ENCODE results near the gene PDE6C. TPM values are rescaled to one million over a fixed set of nuclear protein-coding genes. Genes with fewer than 3 reads are reported as not detected.

Gene PDE6C
- not detected in 2 replicates for total RNA-seq

DNA sequence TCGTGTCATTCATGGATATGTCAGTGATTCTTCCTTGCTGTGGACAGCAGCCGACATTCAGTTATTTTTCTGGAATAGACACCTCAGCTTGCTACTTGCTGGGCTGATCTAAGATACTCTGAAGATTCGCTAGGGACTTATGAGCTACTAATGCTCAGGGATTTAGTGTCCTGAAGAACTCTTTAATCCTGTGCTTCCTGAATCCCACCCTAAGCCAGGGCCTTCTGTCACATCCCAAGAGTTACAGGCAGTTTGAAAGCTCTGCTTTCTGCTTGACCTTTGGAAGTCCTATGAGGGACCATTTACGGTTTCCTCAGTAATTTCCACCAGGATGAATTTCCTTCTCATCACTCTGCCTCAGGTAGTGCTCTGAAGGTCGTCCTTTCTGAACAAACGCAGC, at the start of gene PDE6C:
Gene PDE6C (plus strand): TSS at position 227 of the 400 bp plus-strand sequence. CDS start 189 bp downstream, outside the sequence.
- H3K9me3 Mint-ChIP-seq, result no peaks in the 10 kb centered on the region
- peaks cover 4% of the 10 kb centered on the region for H3K4me1 Mint-ChIP-seq
- no peak within 1 kb of the TSS for H3K4me3 Mint-ChIP-seq
- peaks cover 3% of the 10 kb centered on the region for H3K27me3 Mint-ChIP-seq
- no peak within 1 kb of the TSS for H3K27ac Mint-ChIP-seq
- no peaks in the 10 kb centered on the region for H3K36me3 Mint-ChIP-seq (ENCODE audit: low read depth)
- intact Hi-C loops (cut with micrococcal nuclease), result no loop called here
- DNase-seq, result no peak

DNA sequence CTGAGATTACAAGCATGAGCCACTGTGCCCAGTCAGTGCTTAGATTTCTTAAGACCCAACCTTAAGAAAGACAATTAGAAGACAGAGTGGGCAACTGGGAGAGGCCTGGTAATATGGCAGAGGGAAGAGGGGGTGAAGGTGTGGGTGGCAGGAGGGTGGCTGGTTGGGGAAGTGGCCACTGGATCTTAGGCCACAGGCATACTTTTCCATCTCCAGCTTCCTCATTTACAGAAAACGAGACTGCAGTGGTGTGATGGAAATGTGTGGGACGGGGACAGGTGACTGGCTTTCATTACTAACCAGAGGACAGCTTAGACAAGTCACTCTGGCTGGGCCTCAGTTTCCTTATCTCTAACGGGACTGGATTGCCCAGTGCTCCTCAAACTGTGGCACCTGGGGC, 46.9 kb upstream of the PDE6C start:
- intact Hi-C loops (cut with micrococcal nuclease), result loop anchor here (5.0 kb wide), 1 partner anchor 493 kb away; the partner anchor contains the start of gene CYP26A1
- H3K27ac Mint-ChIP-seq, result no peak overlapping the region
- no peak overlapping the region for H3K4me3 Mint-ChIP-seq
- no peaks in the 10 kb centered on the region for H3K4me1 Mint-ChIP-seq
- no peaks in the 10 kb centered on the region for H3K9me3 Mint-ChIP-seq
- DNase-seq, result no peak
- no peaks in the 10 kb centered on the region for H3K36me3 Mint-ChIP-seq (ENCODE audit: low read depth)
- peaks cover 49% of the 10 kb centered on the region for H3K27me3 Mint-ChIP-seq

DNA sequence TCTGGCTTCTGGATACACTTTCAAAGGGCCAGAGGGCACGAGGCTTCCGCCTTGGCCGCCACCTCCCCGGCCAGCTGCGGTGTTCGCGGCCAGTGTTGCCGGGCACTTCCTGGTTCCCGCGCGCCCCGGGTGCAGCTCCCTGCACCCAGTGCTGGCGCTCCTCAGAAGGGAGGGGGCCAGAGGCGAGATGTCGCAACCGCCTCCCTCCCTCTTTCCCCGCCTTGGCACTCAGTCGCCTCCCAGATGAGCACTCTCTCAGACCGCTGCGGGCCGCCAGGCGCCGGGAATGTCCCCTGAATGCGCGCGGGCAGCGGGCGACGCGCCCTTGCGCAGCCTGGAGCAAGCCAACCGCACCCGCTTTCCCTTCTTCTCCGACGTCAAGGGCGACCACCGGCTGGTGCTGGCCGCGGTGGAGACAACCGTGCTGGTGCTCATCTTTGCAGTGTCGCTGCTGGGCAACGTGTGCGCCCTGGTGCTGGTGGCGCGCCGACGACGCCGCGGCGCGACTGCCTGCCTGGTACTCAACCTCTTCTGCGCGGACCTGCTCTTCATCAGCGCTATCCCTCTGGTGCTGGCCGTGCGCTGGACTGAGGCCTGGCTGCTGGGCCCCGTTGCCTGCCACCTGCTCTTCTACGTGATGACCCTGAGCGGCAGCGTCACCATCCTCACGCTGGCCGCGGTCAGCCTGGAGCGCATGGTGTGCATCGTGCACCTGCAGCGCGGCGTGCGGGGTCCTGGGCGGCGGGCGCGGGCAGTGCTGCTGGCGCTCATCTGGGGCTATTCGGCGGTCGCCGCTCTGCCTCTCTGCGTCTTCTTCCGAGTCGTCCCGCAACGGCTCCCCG, 45.7 kb upstream of the PDE6C start, which contains the start of gene FFAR4:
Gene FFAR4 (plus strand): TSS at position 231 of the 842 bp plus-strand sequence. CDS start 56 bp downstream, at position 287.
- Mint-ChIP-seq H3K4me3 (no peak within 1 kb of the TSS), H3K27me3 (peaks cover 51% of the 10 kb centered on the region), H3K36me3 (ENCODE audit: low read depth) (no peaks in the 10 kb centered on the region), H3K9me3 (no peaks in the 10 kb centered on the region), H3K27ac (no peak within 1 kb of the TSS), H3K4me1 (no peaks in the 10 kb centered on the region)
- no peak for DNase-seq
- intact Hi-C loops (cut with micrococcal nuclease), result loop anchor here (5.0 kb wide), 1 partner anchor 494 kb away; the partner anchor contains the start of gene CYP26A1

DNA sequence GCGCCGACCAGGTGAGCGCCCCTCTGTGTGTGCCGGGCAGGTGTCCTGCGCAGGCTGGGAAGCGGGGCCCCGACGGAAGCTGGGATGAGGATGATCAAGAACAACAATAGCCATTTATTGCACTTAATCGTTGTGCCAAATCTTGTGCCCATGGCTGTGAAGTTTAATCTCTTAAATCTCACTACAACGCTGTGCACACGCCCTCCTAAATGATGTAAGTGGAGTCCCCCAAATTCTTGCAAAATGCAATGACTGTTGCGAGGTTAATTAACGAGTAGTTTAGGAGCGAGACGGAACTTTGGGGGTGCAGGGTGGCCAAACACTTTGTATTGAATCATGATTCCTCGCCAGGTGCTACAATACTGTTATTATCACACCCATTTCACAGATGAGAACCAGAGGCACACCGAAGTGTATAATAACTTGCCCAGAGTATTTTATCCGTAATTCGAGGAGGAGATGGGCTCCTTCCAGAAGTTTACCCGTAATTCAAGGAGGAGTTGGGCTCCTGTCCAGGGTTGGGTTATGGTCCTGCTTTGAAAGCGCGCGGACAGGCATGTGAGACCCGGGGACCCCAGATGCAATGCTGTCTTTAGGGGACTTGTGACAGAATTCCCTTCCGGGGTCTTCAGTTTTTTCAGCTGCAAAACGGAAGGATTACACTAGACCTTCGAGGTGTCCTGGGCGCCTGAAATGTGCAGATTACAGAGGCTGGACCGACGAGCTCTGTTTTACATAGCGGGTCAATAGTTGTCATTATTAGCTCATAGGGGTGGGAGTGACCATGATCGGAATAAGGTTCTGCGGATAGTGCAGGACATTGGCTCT, 44.8 kb upstream of the PDE6C start:
- H3K4me3 Mint-ChIP-seq, result no peak overlapping the region
- no peaks in the 10 kb centered on the region for H3K36me3 Mint-ChIP-seq (ENCODE audit: low read depth)
- no peaks in the 10 kb centered on the region for H3K9me3 Mint-ChIP-seq
- DNase-seq, result no peak
- H3K4me1 Mint-ChIP-seq, result no peaks in the 10 kb centered on the region
- H3K27me3 Mint-ChIP-seq, result peaks cover 58% of the 10 kb centered on the region
- intact Hi-C loops (cut with micrococcal nuclease), result loop anchor here (5.0 kb wide), 1 partner anchor 495 kb away; the partner anchor contains the start of gene CYP26A1
- no peak overlapping the region for H3K27ac Mint-ChIP-seq

DNA sequence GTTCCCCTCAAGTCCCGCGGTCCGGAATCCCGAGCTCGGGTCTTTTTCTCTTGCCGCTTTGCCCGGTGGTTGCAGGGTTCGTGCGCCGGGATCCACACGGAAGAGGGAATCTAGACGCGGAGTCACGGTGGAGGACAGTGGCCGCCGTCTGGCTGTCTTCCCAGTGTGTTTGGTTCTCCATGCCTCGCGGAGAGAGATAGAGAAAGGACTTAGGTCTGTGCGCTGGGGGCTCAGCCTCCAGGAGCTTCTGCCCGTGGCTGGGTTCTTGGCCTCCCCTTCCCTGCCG, 44.3 kb upstream of the PDE6C start:
- no peaks in the 10 kb centered on the region for H3K4me1 Mint-ChIP-seq
- H3K27me3 Mint-ChIP-seq, result peaks cover 61% of the 10 kb centered on the region
- H3K4me3 Mint-ChIP-seq, result no peak overlapping the region
- intact Hi-C loops (cut with micrococcal nuclease), result loop anchor here (5.0 kb wide), 1 partner anchor 496 kb away; the partner anchor contains the start of gene CYP26A1
- no peaks in the 10 kb centered on the region for H3K9me3 Mint-ChIP-seq
- H3K27ac Mint-ChIP-seq, result no peak overlapping the region
- H3K36me3 Mint-ChIP-seq (ENCODE audit: low read depth), result no peaks in the 10 kb centered on the region
- DNase-seq, result no peak

DNA sequence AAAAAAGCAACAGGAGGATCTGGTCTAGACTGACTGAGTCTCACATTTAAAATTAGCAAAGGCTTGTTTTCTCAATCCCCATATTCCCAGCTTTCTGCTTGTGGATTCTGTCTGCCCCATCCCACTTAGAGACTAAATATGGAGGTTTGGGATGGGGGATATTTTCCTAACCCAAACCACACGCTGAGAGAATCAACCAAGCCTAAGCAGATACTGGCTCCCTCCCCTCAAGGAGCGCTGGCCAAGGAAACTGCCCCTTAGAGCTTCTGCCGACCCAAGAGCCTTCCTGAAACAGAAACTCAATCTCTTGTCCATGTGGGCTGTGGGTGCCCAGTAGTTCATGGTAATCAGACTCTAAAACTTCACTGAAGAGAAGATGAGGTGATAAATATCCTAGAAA, 42.0 kb upstream of the PDE6C start:
- intact Hi-C loops (cut with micrococcal nuclease), result no loop called here
- Mint-ChIP-seq H3K27ac (no peak overlapping the region), H3K9me3 (no peaks in the 10 kb centered on the region), H3K27me3 (peaks cover 65% of the 10 kb centered on the region), H3K36me3 (ENCODE audit: low read depth) (no peaks in the 10 kb centered on the region), H3K4me1 (no peaks in the 10 kb centered on the region), H3K4me3 (no peak overlapping the region)
- no peak for DNase-seq

DNA sequence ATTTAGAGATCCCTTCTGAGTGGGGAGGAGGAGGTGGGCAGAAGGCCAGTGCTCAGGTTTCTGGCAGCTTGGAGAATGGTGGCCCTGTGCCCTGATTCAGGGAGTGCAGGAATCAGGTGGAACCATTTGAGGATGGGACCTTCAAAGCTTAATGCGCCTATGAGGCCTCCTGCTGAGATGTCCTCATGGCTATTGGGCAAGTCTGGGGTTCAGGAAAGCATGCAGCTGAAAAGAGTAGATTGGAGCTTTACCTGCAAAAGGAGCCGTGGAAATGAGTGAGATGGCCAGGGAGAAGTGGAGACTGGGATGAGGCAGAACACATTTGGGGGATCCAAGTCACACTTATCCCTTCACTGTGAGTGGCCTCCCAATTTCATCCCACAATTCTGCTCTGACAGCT, 39.7 kb upstream of the PDE6C start:
- Mint-ChIP-seq H3K9me3 (no peaks in the 10 kb centered on the region), H3K36me3 (ENCODE audit: low read depth) (no peaks in the 10 kb centered on the region), H3K4me3 (no peak overlapping the region), H3K27ac (no peak overlapping the region), H3K4me1 (no peaks in the 10 kb centered on the region), H3K27me3 (peaks cover 49% of the 10 kb centered on the region)
- intact Hi-C loops (cut with micrococcal nuclease), result no loop called here
- DNase-seq, result no peak

DNA sequence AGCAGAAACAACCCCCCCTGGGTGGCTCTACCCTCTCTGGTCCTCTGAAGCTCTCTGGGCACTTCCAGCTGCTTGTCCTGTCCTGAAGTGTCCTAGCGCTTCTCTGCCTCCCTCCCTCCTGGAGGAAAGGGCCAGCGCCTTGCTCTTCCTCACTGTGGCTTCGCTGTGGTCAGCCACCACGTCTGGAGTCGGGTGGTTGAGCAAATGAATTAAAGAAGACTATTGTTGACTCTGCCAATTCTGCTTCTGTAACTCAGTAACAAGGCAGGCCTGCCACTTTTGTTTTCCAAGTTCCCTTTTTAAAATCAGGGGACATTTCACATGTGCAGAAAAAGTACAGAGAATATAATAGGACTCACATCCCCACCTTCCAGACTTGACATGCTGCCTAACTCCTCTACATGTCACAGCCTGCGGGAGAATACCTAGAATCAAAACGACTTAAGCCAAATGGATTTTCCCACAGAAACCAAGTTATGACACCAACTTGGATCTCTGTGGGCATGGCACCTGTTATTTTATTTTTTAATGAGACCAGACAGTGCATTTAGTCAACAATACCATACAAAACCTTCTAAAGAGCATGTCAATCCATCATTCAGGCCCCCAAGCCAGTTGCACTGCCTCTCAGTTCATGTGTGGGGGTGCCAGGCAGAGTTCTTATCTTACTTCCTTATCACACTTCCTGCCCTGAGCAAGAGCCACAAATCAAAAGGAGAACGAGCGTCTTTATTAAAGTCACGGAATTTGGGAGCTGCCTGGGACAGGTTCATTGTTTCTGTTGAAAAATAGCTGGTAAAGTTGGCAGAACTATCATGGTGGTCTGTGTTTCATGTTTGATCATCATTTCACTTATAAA, 39.1 kb upstream of the PDE6C start:
- Mint-ChIP-seq H3K4me3 (no peak overlapping the region), H3K27ac (no peak overlapping the region), H3K4me1 (no peaks in the 10 kb centered on the region), H3K27me3 (peaks cover 42% of the 10 kb centered on the region), H3K9me3 (no peaks in the 10 kb centered on the region), H3K36me3 (ENCODE audit: low read depth) (no peaks in the 10 kb centered on the region)
- intact Hi-C loops (cut with micrococcal nuclease), result no loop called here
- no peak for DNase-seq

DNA sequence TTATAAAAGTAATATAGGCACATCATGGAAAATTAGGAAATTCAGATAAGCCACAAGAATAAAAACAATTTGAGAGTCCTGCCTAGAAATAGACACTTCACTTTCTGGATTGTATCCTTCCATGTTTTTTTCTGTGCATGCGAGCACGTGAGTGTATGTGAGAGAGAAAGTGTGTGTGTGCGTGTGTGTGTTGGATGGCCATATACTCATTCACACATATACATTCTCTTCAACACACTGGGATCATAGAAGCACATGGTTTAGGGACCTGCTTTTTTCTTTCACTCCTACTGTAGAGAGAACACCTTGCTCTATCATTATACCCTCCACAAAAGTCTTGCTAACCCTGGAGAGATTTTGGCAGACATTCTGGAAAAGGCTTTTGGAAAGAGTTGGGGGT, 38.4 kb upstream of the PDE6C start:
- intact Hi-C loops (cut with micrococcal nuclease), result no loop called here
- Mint-ChIP-seq H3K36me3 (ENCODE audit: low read depth) (no peaks in the 10 kb centered on the region), H3K27me3 (peaks cover 38% of the 10 kb centered on the region), H3K4me1 (no peaks in the 10 kb centered on the region), H3K4me3 (no peak overlapping the region), H3K9me3 (no peaks in the 10 kb centered on the region), H3K27ac (no peak overlapping the region)
- DNase-seq, result no peak

DNA sequence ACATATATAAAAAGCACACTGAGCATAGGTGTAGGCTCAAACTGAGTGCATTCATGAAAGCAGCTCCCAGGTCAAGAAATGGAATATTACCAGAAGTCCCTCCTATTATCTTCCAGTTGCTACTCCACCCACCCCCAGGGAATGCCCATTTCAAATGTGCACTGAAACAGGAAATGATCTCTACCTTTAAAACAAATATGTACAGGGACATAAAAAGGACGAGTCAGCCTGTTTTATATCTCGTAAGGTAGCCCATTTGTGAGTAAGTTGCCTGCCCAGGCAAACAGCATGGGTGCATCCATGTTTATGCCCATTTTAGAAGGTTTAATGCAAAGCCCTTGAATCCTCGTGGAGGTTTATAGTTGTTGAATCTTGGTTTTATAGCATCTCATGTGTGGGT, 35.4 kb upstream of the PDE6C start:
- peaks cover 22% of the 10 kb centered on the region for H3K27me3 Mint-ChIP-seq
- no peak overlapping the region for H3K27ac Mint-ChIP-seq
- no peaks in the 10 kb centered on the region for H3K36me3 Mint-ChIP-seq (ENCODE audit: low read depth)
- no peaks in the 10 kb centered on the region for H3K4me1 Mint-ChIP-seq
- peaks cover 8% of the 10 kb centered on the region for H3K9me3 Mint-ChIP-seq
- intact Hi-C loops (cut with micrococcal nuclease), result no loop called here
- DNase-seq, result no peak
- H3K4me3 Mint-ChIP-seq, result no peak overlapping the region

DNA sequence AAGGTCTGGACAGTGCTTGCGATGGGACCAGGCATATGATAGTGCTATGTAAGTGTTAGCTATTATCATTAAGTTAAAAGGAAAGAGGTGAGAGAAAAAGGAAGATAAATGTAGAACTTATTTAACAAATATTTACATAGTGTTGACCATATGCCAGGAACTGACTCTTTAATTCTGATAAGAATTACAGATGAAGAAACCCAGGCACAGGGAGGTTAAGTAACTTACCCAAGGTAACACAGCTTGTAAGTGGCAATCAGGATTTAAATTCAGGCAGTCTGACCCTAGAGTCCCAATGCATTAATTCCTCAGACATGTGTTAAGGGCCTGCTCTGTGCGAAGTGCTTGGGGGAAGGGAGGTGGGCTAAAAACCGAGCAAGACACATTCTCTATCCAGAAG, 34.8 kb upstream of the PDE6C start:
- Mint-ChIP-seq H3K27ac (no peak overlapping the region), H3K9me3 (peaks cover 8% of the 10 kb centered on the region), H3K4me1 (no peaks in the 10 kb centered on the region), H3K27me3 (peaks cover 15% of the 10 kb centered on the region), H3K4me3 (no peak overlapping the region), H3K36me3 (ENCODE audit: low read depth) (no peaks in the 10 kb centered on the region)
- intact Hi-C loops (cut with micrococcal nuclease), result no loop called here
- DNase-seq, result no peak

DNA sequence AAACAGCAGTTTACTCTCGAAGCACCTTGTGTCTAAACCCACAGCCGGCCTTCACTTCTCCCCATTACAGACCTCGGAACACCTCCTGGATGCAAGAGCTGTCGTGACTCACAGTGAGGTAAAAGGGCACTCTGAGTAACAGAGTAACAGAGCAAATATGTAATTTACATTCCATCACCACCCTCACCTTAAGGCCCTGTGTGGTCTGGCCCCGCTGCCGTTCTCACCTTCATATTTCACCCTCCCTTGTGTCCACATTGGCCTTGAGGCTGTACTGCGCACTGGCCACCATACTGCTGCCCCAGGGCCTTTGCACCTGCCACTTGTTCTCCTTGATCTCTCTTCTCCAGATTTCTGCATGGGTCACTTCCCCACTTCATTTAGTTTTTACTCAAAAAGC, 33.2 kb upstream of the PDE6C start:
- intact Hi-C loops (cut with micrococcal nuclease), result no loop called here
- Mint-ChIP-seq H3K27ac (no peak overlapping the region), H3K4me1 (no peaks in the 10 kb centered on the region), H3K9me3 (peaks cover 8% of the 10 kb centered on the region), H3K36me3 (ENCODE audit: low read depth) (no peaks in the 10 kb centered on the region), H3K4me3 (no peak overlapping the region), H3K27me3 (peaks cover 6% of the 10 kb centered on the region)
- no peak for DNase-seq

DNA sequence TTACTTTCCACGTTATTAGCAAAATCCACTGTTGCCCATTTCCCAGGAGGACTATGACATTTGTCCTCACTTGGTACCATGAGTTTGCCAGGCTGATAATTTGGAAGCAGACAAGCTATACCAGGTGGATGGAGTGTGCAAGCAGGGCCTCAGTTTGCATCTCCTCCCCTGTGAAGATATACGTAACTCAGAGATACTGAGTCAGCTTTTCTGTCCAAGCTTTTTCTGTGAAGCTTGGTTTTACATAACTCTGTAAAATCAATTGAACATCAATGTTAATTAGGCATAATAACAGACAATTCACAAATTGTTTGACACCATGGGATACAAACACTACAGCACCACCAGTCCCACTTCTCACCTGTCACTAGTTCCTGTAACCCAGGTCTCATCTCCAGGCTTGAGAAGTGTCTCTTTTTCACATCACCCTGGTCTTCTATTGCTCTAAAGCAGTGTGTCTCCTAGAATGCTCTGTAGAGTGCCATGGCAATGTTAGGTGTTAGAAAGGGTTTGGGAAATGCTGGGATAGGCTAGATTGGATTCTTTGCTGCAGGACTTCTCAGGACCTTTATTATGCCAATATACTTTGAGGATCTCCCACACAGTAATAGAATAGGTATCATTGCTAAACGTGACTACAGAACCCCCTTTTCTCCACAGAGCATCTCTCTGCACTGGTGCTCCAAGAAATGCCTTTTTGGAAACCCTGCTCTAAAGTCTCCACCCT, 32.2 kb upstream of the PDE6C start:
- H3K36me3 Mint-ChIP-seq (ENCODE audit: low read depth), result no peaks in the 10 kb centered on the region
- peaks cover under 1% of the 10 kb centered on the region for H3K27me3 Mint-ChIP-seq
- no peak for DNase-seq
- no peak overlapping the region for H3K27ac Mint-ChIP-seq
- H3K4me1 Mint-ChIP-seq, result no peaks in the 10 kb centered on the region
- H3K4me3 Mint-ChIP-seq, result no peak overlapping the region
- intact Hi-C loops (cut with micrococcal nuclease), result no loop called here
- peaks cover 8% of the 10 kb centered on the region for H3K9me3 Mint-ChIP-seq

Measured in activated CD4-positive, alpha-beta T cell treated with anti-CD3 and anti-CD28 coated beads, Interleukin-2, amount 10 ng/mL, durations not matched to agents 24 days and 14 days (primary cell).